Adrenal gland (tissue), 12 donors: Measurements from ENCODE around the gene FAU. TPM values are rescaled to one million over a fixed set of nuclear protein-coding genes. Genes with fewer than 3 reads are reported as not detected.

Source experiments
- DNase-seq, 7 donors: peaks; one replicate each; pipeline ENCODE4 v3.0.0-alpha.2; 2019 to 2020
- H3K27ac ChIP-seq, 5 donors: fragments of 200-600 bp; sonication (generic) in 4 of 5; 1 replicate in 3 of 5; 2 replicates in 2 of 5; pipeline versions ENCODE4 v1.5.1 to v1.8.0; 2016 to 2020; ENCODE audit warnings: mild to moderate bottlenecking in 1 of 5
- H3K27me3 ChIP-seq: fragments of 200-600 bp; 2 replicates; pipeline ENCODE4 v1.8.0; 2021
- H3K36me3 ChIP-seq, 2 donors: fragments of 200-600 bp; replicated peaks in 1 of 2; 1 replicate in 1 of 2; 2 replicates in 1 of 2; pipeline versions ENCODE4 v1.5.1 to v1.8.0; 2018 to 2022
- H3K4me1 ChIP-seq, 2 donors: fragments of 200-600 bp; replicated peaks in 1 of 2; 1 replicate in 1 of 2; 2 replicates in 1 of 2; pipeline versions ENCODE4 v1.5.1 to v1.8.0; 2018 to 2021
- H3K4me3 ChIP-seq, 4 donors: fragments of 200-600 bp; sonication (generic) in 3 of 4; one replicate each; pipeline ENCODE4 v1.5.1; 2016 to 2018
- H3K9me3 ChIP-seq, 3 donors: fragments of 200-600 bp; sonication (generic) in 1 of 3; replicated peaks in 1 of 3; 1 replicate in 2 of 3; 2 replicates in 1 of 3; pipeline versions ENCODE4 v1.5.1 to v1.8.0; 2016 to 2021
- POLR2A ChIP-seq, 2 donors: fragments of 450-650 bp; IDR thresholded peaks; one replicate each; pipeline ENCODE4 v1.6.1; 2017; ENCODE audit warnings: antibody characterized with exemption in 2 of 2, mild to moderate bottlenecking in 2 of 2, moderate library complexity in 1 of 2
- WGBS, 4 donors: extraction: QIAGEN DNeasy Blood & Tissue Kit in 2 of 4; methylation state at CpG; one replicate each; pipeline versions ENCODE4 v1.1.5 to v1.1.7; 2013 to 2017; 5-methylcytosine and 5-hydroxymethylcytosine counted together
- intact Hi-C, 2 donors: fragments of 100-400 bp; cut with DNase I; formaldehyde crosslinking; loops; one replicate each; pipeline versions ENCODE4 v1.14.1 to v1.15.0; 2022 to 2023
- polyA plus RNA-seq, 3 donors: library from polyadenylated mRNA; stranded (reverse); fragments of 200-250 nt in 2 of 3; fragments of 350-450 nt in 1 of 3; fragmentation: Illumina TruSeq in 1 of 3; extraction: RNeasy Lipid Tissue Mini Kit (QIAGEN cat#74804) in 1 of 3; gene quantifications; one replicate each; pipeline ENCODE4 v1.2.3, GENCODE V29; 2013 to 2014
- total RNA-seq, 9 donors: library from RNA; depleted of rRNA in 4 of 9; stranded (reverse); fragments of >200 nt in 4 of 9; fragments of 120-200 nt in 1 of 9; fragmentation: NEBNext Ultra II Directional in 1 of 9; extraction: Animal tissue kit (Norgen Biotek cat#: 25700) in 1 of 9; gene quantifications; one replicate each; pipeline versions ENCODE4 v1.1.0 to v1.2.4, GENCODE V29; 2013 to 2023
- TF ChIP-seq, protein P1 (sequence below), 6 experiments: fragments of 450-650 bp in 4 of 6; fragments of 200-600 bp in 2 of 6; sonication (generic) in 1 of 6; IDR thresholded peaks; 1 replicate in 5 of 6; 2 replicates in 1 of 6; pipeline versions ENCODE4 v1.5.1 to v1.8.0; 2016 to 2021; ENCODE audit warnings: antibody characterized with exemption in 6 of 6, mild to moderate bottlenecking in 2 of 6, moderate library complexity in 1 of 6
- donor health status: healthy with polysubstance abuse.
- donor health status: Bipolar disorder and iron deficiency.
- donor health status: DM: yes; HTN: yes; CAD: no.
- donor health status: DM: no; HTN: no; CAD: no.
- donor health status: DM: no; HTN: no; CAD: no.
- donor health status: DM: yes; HTN: yes; CAD: no.

Gene FAU
- total and polyA plus RNA-seq, 12 donors: 361 to 2,488 (median 1,029) TPM

GRCh38 chr11:65163684-65164083 is 41.8 kb upstream of the FAU start:
- intact Hi-C loops: no loop called here
- H3K27me3 ChIP-seq: no peaks in the 10 kb centered on the region
- no peak for DNase-seq
- WGBS, 4 donors: 74 to 94% (median 93%) methylated on average over 2 of the region's 2 CpGs
- H3K4me3 ChIP-seq: no peak overlapping the region
- no peaks in the 10 kb centered on the region for H3K9me3 ChIP-seq
- H3K4me1 ChIP-seq: no peaks in the 10 kb centered on the region
- no peaks in the 10 kb centered on the region for H3K36me3 ChIP-seq
- no peak overlapping the region for H3K27ac ChIP-seq
- TF ChIP-seq POLR2A (IDR thresholded peaks at IDR 0.05): no peak
- TF ChIP-seq, protein P1, sequence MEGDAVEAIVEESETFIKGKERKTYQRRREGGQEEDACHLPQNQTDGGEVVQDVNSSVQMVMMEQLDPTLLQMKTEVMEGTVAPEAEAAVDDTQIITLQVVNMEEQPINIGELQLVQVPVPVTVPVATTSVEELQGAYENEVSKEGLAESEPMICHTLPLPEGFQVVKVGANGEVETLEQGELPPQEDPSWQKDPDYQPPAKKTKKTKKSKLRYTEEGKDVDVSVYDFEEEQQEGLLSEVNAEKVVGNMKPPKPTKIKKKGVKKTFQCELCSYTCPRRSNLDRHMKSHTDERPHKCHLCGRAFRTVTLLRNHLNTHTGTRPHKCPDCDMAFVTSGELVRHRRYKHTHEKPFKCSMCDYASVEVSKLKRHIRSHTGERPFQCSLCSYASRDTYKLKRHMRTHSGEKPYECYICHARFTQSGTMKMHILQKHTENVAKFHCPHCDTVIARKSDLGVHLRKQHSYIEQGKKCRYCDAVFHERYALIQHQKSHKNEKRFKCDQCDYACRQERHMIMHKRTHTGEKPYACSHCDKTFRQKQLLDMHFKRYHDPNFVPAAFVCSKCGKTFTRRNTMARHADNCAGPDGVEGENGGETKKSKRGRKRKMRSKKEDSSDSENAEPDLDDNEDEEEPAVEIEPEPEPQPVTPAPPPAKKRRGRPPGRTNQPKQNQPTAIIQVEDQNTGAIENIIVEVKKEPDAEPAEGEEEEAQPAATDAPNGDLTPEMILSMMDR (IDR thresholded peaks at IDR 0.05): no peak

DNA sequence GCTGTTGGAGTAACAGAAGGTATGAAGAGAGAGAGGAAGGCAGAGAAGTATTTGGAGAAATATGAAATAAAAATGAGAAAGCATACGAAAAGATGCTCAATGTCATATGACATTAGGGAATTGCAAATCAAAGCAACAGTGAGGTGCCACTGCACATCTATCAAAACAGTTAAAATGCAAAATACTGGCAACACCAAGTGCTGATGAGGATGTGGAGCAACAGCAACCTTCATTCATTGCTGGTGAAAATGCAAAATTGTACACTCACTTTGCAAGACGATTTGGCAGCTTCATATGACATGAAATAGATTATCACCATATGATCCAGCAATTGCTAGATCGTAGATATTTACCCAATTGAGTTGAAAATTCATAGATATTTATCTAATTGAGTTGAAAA is 38.7 kb upstream of the FAU start:
- Histone ChIP-seq H3K27me3 (no peaks in the 10 kb centered on the region), H3K9me3 (no peaks in the 10 kb centered on the region), H3K36me3 (no peaks in the 10 kb centered on the region), H3K27ac (no peak overlapping the region), H3K4me1 (no peaks in the 10 kb centered on the region), H3K4me3 (no peak overlapping the region)
- no peak for TF ChIP-seq POLR2A (IDR thresholded peaks at IDR 0.05)
- TF ChIP-seq, protein P1 (IDR thresholded peaks at IDR 0.05): no peak
- intact Hi-C loops: no loop called here
- DNase-seq: no peak
- 63 to 76% (median 71%) methylated on average over 3 of the region's 3 CpGs for WGBS, 4 donors

DNA sequence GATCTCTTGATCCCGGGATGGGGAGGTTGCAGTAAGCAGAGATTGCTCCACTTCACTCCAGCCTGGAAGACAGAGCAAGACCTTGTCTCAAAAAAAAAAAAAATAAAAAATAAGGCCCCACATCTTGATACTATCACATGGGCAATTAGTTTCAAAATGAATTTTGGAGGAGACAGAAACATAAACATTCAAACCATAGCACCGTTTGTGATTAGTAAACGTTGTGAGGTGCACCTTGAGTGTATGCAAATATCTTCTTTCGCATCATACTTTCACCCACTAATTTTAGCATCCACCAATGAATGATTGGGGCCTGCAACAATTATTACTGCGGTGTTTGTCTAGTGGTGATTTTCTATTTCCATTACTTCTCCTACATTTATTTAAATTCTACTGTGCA is 37.1 kb upstream of the FAU start:
- 68 to 76% (median 72%) methylated on average over 5 of the region's 5 CpGs for WGBS, 4 donors
- no peaks in the 10 kb centered on the region for H3K4me1 ChIP-seq
- no peak for DNase-seq
- H3K27me3 ChIP-seq: no peaks in the 10 kb centered on the region
- no peaks in the 10 kb centered on the region for H3K9me3 ChIP-seq
- H3K4me3 ChIP-seq: no peak overlapping the region
- no peaks in the 10 kb centered on the region for H3K36me3 ChIP-seq
- TF ChIP-seq, protein P1 (IDR thresholded peaks at IDR 0.05): no peak
- no peak for TF ChIP-seq POLR2A (IDR thresholded peaks at IDR 0.05)
- intact Hi-C loops: no loop called here
- no peak overlapping the region for H3K27ac ChIP-seq

GRCh38 chr11:65157336-65157735 is 35.4 kb upstream of the FAU start:
- intact Hi-C loops: no loop called here

More at GRCh38 chr11:65157336-65157735, 35.4 kb upstream of the FAU start:
- Histone ChIP-seq H3K4me3 (no peak overlapping the region), H3K4me1 (no peaks in the 10 kb centered on the region), H3K9me3 (no peaks in the 10 kb centered on the region), H3K27me3 (no peaks in the 10 kb centered on the region), H3K36me3 (no peaks in the 10 kb centered on the region), H3K27ac (no peak overlapping the region)
- WGBS, 4 donors: 52 to 88% (median 68%) methylated on average over 3 of the region's 3 CpGs
- TF ChIP-seq, protein P1 (IDR thresholded peaks at IDR 0.05): no peak
- no peak for TF ChIP-seq POLR2A (IDR thresholded peaks at IDR 0.05)
- peak in 1 of 7 donors; percentile 3 for DNase-seq
